Stimulated activated CD4-positive, alpha-beta T cell treated with anti-CD3 and anti-CD28 coated beads, Interleukin-1b, Interleukin-23, amount 100 ng/mL, for 1 hour (primary cell): ENCODE measurements around the gene INSIG1.

ENCODE experiments used
- DNase-seq, 2 donors: peaks; one replicate each; pipeline ENCODE4 v3.0.0-alpha.2; 2020; ENCODE audit warnings: low read depth in 2 of 2

Gene INSIG1

GRCh38 chr7:155266440-155266839, 31.2 kb upstream of the INSIG1 start:
- no peak for DNase-seq

GRCh38 chr7:155267023-155267422, 30.7 kb upstream of the INSIG1 start:
- no peak for DNase-seq

DNA sequence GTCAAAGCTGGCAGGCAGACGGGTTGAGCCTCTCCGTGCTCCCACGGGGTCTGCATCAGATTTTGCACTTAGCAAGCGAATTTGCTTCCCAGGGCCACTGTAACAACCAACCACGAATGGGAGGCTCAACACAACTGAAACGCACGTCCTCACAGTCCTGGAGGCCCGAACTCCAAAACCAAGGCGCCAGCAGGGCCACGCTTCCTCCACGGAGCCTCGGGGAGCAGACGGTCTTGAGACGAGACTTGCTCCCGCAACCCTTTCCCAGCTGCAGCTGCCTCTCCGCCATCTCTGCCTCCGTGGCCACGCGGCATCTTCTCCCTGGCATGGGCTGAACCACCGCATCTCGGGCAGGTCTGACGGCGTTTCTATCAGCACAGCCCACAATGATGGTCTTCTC, 30.2 kb upstream of the INSIG1 start:
- DNase-seq: no peak

DNA sequence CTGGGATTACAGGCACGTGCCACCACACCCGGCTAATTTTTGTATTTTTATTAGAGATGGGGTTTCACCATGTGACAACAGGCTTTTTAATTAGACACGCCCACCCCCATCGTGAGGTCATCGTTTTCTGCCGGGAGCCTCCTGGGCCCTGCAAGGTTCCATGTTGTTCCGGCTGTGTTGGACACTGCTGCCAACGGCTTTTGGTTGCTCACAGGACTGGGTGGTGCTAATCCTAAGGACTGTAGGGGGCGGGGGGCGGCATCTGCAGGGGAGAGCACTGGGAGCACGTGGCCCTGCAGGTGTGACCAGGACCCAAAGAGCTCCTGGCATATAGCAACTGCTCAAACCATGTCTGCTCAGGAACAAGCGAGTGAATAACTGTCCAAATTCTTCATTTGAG, 29.5 kb upstream of the INSIG1 start:
- DNase-seq: no peak

- no peak for DNase-seq
Observed at GRCh38 chr7:155268921-155269650, 28.6 kb upstream of the INSIG1 start.

DNA sequence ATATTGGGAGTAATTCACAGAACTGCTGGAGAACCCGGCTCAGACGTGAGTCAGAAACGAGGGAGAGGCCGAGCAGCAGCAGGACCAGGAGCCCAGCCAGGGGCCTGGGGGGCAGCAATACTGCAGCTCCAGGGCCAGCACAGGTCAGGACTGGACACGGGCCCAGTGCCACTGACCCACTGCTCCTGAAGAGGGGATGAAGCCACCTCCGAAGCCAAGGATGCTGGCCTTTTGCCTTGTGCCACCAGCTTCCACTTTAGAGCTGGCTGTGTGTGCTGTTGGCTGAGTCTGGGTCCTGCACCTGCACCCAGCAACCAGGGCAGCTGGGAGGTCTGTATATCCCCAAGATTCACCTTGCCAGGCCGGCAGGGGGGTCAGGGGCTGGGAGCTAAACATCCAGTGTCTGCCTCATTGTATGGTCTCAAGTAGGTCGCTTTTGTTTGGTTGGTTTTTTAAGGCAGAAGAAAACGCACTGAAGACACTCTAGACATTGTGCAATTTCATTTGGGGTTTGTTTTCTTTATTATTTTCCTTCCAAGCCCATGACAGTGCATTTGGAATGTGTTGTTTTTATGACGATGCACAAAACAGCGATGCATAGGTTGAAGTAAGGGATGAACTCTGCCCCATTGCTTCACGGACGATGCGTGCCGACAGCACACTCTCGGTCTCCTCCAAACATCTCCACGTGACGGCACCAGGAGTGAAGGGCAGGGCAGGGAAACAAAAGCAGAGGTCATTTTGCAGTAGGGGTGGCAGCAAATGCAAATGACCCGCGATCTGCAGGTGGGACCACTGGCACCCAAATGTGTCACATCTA, 27.7 kb upstream of the INSIG1 start:
- DNase-seq: no peak

GRCh38 chr7:155270861-155271260, 26.8 kb upstream of the INSIG1 start:
- DNase-seq: no peak

DNA sequence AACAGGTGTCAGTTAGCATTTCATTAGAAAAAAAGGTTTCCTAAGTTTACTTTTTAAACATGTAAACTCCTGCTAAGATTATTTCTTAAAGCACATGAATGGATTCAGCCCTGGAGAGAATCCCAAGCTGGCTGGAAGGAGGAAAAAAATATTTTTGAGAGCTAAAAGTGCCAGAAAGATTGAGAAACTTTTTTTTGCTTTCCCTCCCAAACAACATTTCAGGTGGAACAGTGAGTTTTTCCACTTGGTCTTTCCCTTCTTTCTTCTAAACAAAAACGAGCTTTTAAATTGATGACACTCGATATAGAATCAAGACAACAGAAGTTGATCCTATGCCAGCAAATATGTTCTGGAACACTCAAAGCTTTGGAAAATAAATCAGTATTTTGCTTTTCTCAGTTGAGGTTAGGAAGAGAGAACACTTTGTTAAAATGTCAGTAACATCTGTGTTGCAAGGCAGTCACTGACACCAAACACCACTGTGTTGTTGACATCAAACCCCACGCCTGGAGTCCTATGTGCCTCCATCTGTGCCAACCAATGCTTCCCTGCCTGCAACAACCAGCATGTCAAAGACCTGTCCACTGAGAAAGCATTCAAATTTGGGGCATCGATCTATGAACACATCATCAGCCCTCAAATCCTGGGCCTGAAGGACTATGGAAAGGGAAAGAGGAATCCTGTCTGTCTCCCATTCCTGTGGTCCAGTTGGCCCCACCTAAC, 22.9 kb upstream of the INSIG1 start:
- no peak for DNase-seq

DNA sequence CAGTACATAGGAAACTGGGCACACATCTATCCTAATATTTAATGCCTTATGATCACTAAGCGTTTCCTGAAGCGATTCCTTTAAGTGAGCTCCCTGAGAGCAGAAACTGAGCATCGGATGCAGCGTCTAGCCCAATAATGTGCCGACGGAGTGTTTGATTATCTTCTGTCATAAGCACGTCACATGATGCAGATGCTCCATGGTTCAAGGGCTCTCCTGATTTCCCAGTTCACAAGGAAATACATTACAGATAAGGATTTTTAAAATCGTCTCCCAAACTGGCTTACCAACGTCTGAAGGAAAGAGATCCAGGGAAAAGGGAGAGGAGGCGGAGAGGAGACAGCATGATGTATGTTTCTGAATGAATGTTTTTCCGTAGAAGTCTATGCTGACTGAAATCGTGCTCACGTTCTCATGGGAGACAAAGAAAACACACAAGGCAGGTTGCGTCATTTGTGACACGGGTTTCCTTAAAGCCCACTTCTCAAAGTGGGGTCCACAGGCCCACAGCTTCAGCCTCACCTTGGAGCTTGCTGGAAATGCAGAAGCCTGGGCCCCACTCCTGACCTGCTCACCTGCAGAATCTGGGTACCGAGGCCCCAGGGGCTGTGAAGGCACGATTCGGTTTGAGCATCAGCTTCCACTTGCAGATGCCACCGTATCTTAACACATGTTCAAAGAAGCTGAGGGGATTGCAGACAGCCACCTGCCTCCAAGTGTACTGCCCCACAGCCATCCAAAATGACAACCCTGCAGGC, 21.5 kb upstream of the INSIG1 start:
- no peak for DNase-seq

- DNase-seq: no peak
Observed at GRCh38 chr7:155276800-155277375, 20.8 kb upstream of the INSIG1 start.

GRCh38 chr7:155277385-155277994, 20.2 kb upstream of the INSIG1 start:
- no peak for DNase-seq

DNA sequence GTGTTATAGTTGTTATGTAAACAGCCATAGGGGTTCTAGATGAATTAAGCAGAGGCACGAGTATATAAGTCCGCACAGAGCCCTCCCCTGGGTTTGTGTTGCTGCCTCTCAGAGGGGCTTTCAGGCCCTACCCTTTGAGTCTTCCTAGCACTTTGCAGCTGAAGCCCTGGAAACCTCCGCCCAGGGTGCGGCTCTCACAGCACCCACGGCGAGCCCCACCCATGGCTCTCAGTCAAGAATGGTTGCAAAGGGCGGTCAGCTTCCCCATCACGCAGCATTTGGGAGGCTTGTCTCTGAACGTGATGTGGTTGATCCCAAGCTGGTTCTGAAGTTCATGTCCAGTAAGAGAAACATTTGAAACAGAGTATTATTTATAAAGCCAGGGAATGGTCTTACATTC, 18.8 kb upstream of the INSIG1 start:
- DNase-seq: no peak

DNA sequence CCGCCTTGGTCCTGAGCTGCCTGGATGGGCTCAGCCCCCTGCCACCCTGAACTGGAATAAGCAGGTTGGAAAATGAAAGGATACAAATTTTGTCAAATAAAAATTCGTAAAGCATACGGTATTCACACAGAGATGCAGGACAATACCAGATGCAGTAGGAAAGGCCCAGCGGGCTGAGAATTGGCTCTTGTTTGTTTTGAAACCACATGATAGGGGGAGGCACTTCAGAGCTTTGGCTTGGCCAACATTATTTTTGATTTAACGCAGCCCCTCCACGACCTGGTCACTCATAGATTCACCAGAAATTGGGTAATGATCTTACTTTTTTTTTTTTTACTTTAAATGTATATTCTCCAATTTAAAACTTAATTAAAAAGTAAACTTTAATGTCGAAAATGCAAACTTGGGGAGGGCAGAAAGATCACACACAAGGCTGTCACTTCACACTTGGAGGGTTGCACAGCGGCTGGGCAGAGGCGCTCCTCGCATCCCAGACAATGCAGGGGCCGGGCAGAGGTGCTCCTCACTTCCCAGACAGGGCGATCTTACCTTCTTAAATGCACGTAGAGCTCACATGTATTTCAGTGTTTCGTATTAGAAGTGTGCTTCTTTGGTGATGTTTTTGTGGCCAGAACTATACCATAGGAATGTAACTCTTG, 17.8 kb upstream of the INSIG1 start:
- no peak for DNase-seq

GRCh38 chr7:155280446-155281397, 17.0 kb upstream of the INSIG1 start:
- no peak for DNase-seq

GRCh38 chr7:155281398-155281969, 16.2 kb upstream of the INSIG1 start:
- DNase-seq: no peak

DNA sequence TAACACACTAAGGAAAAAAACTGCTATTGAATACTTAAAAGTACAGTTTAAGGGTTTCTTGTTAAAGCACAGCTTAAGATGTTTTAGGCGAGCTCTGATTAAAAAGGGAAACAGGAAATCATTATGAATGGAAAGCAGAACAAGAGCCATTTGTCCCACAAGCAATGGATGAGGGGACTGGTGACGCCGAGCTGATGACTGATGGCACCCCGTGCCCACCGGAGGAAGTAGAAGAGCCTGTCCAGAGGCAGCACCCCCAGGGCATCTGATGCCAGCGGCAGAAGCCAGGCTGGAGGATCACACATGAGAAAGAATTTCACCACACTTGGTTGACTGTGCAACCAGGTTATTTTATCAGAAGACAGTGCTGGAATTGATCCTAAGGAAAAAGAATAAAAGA, 15.0 kb upstream of the INSIG1 start:
- DNase-seq: no peak

GRCh38 chr7:155283565-155284194, 14.0 kb upstream of the INSIG1 start:
- no peak for DNase-seq

- DNase-seq: no peak
Observed at GRCh38 chr7:155284496-155285274, 13.0 kb upstream of the INSIG1 start.
